ENCODE data around the gene CDRT4.

CDRT4 gene

DNA sequence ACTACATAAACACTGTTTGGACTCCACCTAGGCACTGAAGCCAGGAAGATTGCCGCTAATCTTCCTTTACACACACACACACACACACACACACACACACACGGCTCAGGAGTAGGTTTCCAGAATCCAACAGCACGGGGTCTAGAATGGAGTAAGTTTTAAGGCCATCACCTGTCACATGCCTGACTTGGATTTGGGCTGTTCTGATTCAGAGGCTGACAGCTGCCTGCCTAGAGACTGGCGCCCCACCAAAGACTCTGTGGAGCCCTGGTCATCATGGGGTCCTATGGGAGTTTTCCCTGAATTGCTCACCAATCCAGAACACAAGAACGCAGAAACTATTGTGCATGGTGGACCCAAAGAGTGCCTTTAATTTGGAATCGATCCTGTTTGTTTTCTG is 10.9 kb downstream of the CDRT4 start:
- TF ChIP-seq TAF1 (IDR thresholded peaks at IDR 0.05; ENCODE audit: borderline replicate concordance, insufficient read depth, low read length) (no peak), FOXP2 (optimal IDR thresholded peaks at IDR 0.05; ENCODE audit: borderline replicate concordance, extremely low read depth, extremely low read length, insufficient read depth) (no peak), REST (IDR thresholded peaks at IDR 0.05; ENCODE audit: insufficient read depth in 1 of 2, low read depth in 2 of 2, low read length in 2 of 2) (no peak), POLR2AphosphoS5 (IDR thresholded peaks at IDR 0.05; ENCODE audit: low read depth, low read length) (no peak), SIN3A (IDR thresholded peaks at IDR 0.05; ENCODE audit: borderline replicate concordance, insufficient read depth, low read length) (no peak)

- TF ChIP-seq FOXP2 (optimal IDR thresholded peaks at IDR 0.05; ENCODE audit: borderline replicate concordance, extremely low read depth, extremely low read length, insufficient read depth) (no peak), SIN3A (IDR thresholded peaks at IDR 0.05; ENCODE audit: borderline replicate concordance, insufficient read depth, low read length) (no peak), TAF1 (IDR thresholded peaks at IDR 0.05; ENCODE audit: borderline replicate concordance, insufficient read depth, low read length) (no peak), REST (IDR thresholded peaks at IDR 0.05; ENCODE audit: insufficient read depth in 1 of 2, low read depth in 2 of 2, low read length in 2 of 2) (no peak), POLR2AphosphoS5 (IDR thresholded peaks at IDR 0.05; ENCODE audit: low read depth, low read length) (no peak)
These were observed 13.1 kb downstream of the CDRT4 start for GRCh38 chr17:15454346-15454745.

- no peak for TF ChIP-seq POLR2AphosphoS5 (IDR thresholded peaks at IDR 0.05; ENCODE audit: low read depth, low read length)
These were observed 13.6 kb downstream of the CDRT4 start for GRCh38 chr17:15453782-15454181.

GRCh38 chr17:15453246-15453645 is 14.2 kb downstream of the CDRT4 start:
- TF ChIP-seq POLR2AphosphoS5 (IDR thresholded peaks at IDR 0.05; ENCODE audit: low read depth, low read length) (no peak), FOXP2 (optimal IDR thresholded peaks at IDR 0.05; ENCODE audit: borderline replicate concordance, extremely low read depth, extremely low read length, insufficient read depth) (no peak), REST (IDR thresholded peaks at IDR 0.05; ENCODE audit: insufficient read depth in 1 of 2, low read depth in 2 of 2, low read length in 2 of 2) (no peak), TAF1 (IDR thresholded peaks at IDR 0.05; ENCODE audit: borderline replicate concordance, insufficient read depth, low read length) (no peak), SIN3A (IDR thresholded peaks at IDR 0.05; ENCODE audit: borderline replicate concordance, insufficient read depth, low read length) (no peak)

DNA sequence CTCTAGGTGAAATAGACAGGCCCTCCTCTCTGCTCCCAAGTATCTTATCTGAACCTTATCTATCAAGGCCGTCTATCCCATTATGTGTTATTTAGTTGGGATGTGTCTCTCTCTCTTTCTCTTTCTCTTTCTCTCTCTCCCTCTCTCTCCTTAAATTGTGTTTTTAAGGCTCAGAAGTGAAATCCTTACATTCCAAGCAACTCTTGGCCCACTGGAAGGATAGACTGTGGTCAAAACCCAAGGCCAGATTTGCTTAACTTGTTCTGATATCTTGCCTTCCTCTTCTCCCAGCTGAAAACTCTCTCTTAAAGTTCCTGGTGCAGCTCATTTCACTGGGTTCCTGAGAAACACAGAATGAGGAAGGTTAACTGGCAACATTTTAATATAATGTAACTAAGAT is 14.7 kb downstream of the CDRT4 start:
- no peak for TF ChIP-seq TAF1 (IDR thresholded peaks at IDR 0.05; ENCODE audit: borderline replicate concordance, insufficient read depth, low read length)
- TF ChIP-seq SIN3A (IDR thresholded peaks at IDR 0.05; ENCODE audit: borderline replicate concordance, insufficient read depth, low read length): no peak
- TF ChIP-seq REST (IDR thresholded peaks at IDR 0.05; ENCODE audit: insufficient read depth in 1 of 2, low read depth in 2 of 2, low read length in 2 of 2): no peak
- no peak for TF ChIP-seq POLR2AphosphoS5 (IDR thresholded peaks at IDR 0.05; ENCODE audit: low read depth, low read length)
- TF ChIP-seq FOXP2 (optimal IDR thresholded peaks at IDR 0.05; ENCODE audit: borderline replicate concordance, extremely low read depth, extremely low read length, insufficient read depth): no peak

All from PFSK-1 (cell line).